Activated CD4-positive, alpha-beta T cell treated with anti-CD3 and anti-CD28 coated beads, Interleukin-2, amount 10 ng/mL, durations not matched to agents 24 days and 14 days (primary cell): ENCODE data around the gene ZC3HAV1L. TPM values are rescaled to one million over a fixed set of nuclear protein-coding genes. Genes with fewer than 3 reads are reported as not detected.
A peak's percentile ranks its signal among the peaks of the same experiment; 100 is the strongest.
"Not testable (repeated sequence)": the region's sequence is repeated elsewhere in the genome, so short reads cannot be mapped to it uniquely, and the experiment has no call there.

ENCODE experiments used
- DNase-seq: peaks from one replicate; pipeline ENCODE4 v3.0.0; 2022
- H3K27ac Mint-ChIP-seq: one replicate; pipeline ENCODE4 v1.8.0; 2022; ENCODE audit warnings: mild to moderate bottlenecking, mixed read lengths
- H3K27me3 Mint-ChIP-seq: one replicate; pipeline ENCODE4 v1.8.0; 2022; ENCODE audit warnings: mixed read lengths
- H3K36me3 Mint-ChIP-seq: one replicate; pipeline ENCODE4 v1.8.0; 2022; ENCODE audit warnings: low read depth, mild to moderate bottlenecking, mixed read lengths
- H3K4me1 Mint-ChIP-seq: one replicate; pipeline ENCODE4 v1.8.0; 2021; ENCODE audit warnings: mixed read lengths
- H3K4me3 Mint-ChIP-seq: one replicate; pipeline ENCODE4 v1.8.0; 2022; ENCODE audit warnings: mild to moderate bottlenecking, moderate library complexity, mixed read lengths
- H3K9me3 Mint-ChIP-seq: one replicate; pipeline ENCODE4 v1.8.0; 2021; ENCODE audit warnings: mixed read lengths
- intact Hi-C: fragments of 100-400 bp; cut with micrococcal nuclease; formaldehyde crosslinking; loops from one replicate; pipeline ENCODE4 v1.15.1; 2023
- total RNA-seq: library from RNA; stranded (reverse); gene quantifications from 2 replicates; pipeline ENCODE4 v1.2.3, GENCODE V29; 2022

The ZC3HAV1L gene
- total RNA-seq, 1 donor from 2014 or later, result 38.5 TPM

DNA sequence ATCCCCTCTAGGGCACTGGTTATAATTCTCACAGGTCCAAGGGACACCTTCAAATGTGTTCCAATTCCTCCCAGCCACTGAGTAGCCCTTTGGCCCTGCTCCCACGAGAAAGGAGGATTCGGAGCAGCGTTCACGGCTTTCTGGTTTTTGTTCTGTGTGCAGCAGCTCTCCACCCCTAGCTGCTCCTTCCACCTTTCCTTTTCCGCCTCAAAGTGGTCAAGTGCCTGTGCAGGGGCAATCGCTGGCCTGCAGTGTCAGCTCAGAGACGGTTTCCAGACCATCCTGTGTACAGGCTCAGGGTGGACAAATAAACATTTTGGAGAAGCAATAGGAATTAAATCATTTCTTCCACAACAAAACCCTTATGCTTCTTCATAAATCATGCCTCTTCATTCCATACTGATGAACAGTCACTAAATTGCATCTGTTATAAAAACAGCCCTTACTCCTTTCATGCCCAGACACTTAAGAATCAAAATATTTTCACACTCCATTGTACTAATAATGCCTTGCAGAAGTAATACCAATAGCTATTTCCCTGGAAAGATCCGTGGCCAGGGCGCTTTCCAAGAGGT, 55.8 kb downstream of the ZC3HAV1L start:
- no peak for DNase-seq
- Mint-ChIP-seq H3K36me3 (no peaks in the 10 kb centered on the region), H3K4me3 (peak overlapping the region; percentile 85), H3K27ac (no peak overlapping the region), H3K4me1 (peaks cover 11% of the 10 kb centered on the region), H3K9me3 (no peaks in the 10 kb centered on the region), H3K27me3 (peaks cover 59% of the 10 kb centered on the region)
- intact Hi-C loops, result loop anchor here (1.0 to 5.0 kb wide), 2 partner anchors 78 to 94 kb away; no protein-coding TSS in a partner anchor

DNA sequence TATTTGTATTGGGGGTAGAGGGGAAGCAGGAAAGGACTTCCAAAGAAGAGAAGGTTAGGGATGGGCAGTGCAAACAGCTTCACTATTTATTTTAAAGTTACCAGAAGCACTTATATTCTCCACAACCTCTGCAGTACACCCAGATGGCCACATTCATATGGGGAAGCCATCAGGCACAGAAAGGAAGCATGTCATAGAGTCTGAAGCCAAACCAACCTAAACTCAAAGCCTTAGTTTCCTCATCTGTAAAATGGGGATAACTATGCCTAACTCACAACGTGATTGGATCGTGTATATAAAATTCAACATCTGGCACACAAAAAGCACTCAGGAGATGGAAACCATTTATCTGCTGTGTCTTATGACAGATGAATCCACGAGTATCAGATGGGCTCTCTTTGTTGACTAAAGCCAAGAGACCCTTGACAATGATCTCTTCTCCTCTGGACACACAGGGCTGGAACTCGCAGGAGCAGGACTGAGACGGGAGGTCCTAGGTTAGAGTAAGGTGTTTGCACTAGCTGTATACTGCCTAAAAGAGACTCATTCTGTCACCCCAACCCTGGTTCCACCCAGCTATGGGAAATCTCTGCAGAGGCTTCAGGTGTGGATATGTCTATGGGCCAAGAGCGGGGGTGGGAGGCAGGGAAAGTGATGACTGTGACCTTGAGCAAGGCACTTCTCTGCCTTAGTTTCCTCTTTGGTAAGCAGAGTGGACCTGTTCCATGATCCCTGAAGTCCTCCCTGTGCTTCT, 56.4 kb downstream of the ZC3HAV1L start:
- Mint-ChIP-seq H3K27me3 (peaks cover 61% of the 10 kb centered on the region), H3K27ac (no peak overlapping the region), H3K4me1 (peaks cover 11% of the 10 kb centered on the region), H3K9me3 (no peaks in the 10 kb centered on the region), H3K36me3 (no peaks in the 10 kb centered on the region), H3K4me3 (peak overlapping the region; percentile 15)
- DNase-seq, result peak; percentile 71
- intact Hi-C loops, result no loop called here

DNA sequence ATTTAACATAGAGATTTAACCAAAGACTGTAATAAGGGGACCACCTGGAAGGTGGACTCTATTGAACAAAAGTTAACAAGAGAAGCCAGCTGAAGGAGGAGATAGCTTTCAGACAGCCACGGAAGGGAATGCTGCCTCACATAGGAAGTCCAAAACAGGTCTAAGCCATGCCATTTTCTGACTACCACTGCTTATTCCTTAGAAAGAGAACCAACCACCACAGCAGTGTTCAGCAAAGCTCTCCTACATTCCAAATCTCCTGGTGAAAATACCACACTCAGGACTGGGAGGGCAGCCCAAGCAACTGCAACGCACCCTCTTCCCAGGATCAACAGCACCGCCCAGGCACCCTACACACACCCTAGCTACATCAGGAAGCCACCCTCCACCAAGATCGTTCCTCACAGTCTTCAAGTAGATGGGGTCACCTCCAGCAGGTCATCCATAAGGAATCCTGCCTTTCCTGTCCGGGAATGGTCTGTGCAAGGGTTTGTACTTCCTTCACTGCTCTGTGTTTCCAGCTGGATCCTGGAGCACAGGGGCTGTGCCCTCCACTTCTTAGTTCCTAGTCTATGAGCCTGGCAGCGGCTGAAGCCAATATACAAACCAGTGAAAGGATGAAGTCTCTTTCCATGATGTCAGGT, 57.2 kb downstream of the ZC3HAV1L start:
- DNase-seq, result no peak
- intact Hi-C loops, result no loop called here
- Mint-ChIP-seq H3K27ac (no peak overlapping the region), H3K4me1 (peaks cover 11% of the 10 kb centered on the region), H3K4me3 (no peak overlapping the region), H3K27me3 (peaks cover 61% of the 10 kb centered on the region), H3K36me3 (no peaks in the 10 kb centered on the region), H3K9me3 (no peaks in the 10 kb centered on the region)

DNA sequence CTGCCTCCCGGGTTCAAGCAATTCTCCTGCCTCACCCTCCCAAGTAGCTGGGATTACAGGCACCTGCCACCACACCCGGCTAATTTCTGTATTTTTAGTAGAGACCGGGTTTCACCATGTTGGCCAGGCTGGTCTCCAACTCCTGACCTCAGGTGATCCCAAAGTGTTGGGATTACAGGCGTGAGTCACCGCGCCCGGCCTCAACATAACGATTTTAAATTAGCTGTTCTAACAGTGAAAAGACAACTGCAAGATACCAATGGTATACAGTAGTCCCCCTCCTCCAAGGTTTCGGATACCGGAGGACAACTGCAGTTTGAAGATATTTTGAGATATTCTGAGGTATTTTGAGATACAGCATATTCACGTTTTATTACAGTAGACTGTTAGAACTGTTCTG, 59.7 kb downstream of the ZC3HAV1L start:
- H3K9me3 Mint-ChIP-seq, H3K4me3 Mint-ChIP-seq, H3K27ac Mint-ChIP-seq, H3K4me1 Mint-ChIP-seq, H3K36me3 Mint-ChIP-seq, DNase-seq, intact Hi-C loops: not testable (repeated sequence)
- H3K27me3 Mint-ChIP-seq, result peaks cover 55% of the 10 kb centered on the region

Other genes starting within 250 kb of the ZC3HAV1L start
- 0.09 TPM in 1 of 2 replicates, not detected in the other for gene TMEM213, start 238.0 kb downstream of the ZC3HAV1L start, total RNA-seq
- not detected in 2 replicates for gene ATP6V0A4, start 237.8 kb downstream of the ZC3HAV1L start, total RNA-seq
- 0.77 and 0.95 TPM in 2 replicates for gene KIAA1549, start 54.7 kb downstream of the ZC3HAV1L start, total RNA-seq
- gene ZC3HAV1, start 73.7 kb upstream of the ZC3HAV1L start, total RNA-seq, result 86.1 and 90.5 TPM in 2 replicates
- gene UBN2, start 195.2 kb upstream of the ZC3HAV1L start, total RNA-seq, result 12.5 and 15.2 TPM in 2 replicates